Retinal pigment epithelial cell (primary cell): ENCODE measurements around the gene MRPS7.

Experiments
- DNase-seq: peaks from one replicate; pipeline ENCODE4 v3.0.0-alpha.2; 2010; ENCODE audit warnings: low read depth
- H3K4me3 ChIP-seq: 2 replicates; pipeline ENCODE4 v1.5.1; 2011; ENCODE audit warnings: mild to moderate bottlenecking, low read length, control low read depth, moderate library complexity
- CTCF ChIP-seq: conservative IDR thresholded peaks from 2 replicates; pipeline ENCODE4 v1.5.1; 2011; ENCODE audit warnings: low read depth, low read length, control low read depth, inconsistent platforms

MRPS7 gene

GRCh38 chr17:75239214-75239613 lies 22.5 kb upstream of the MRPS7 start:
- no peak overlapping the region for H3K4me3 ChIP-seq
- TF ChIP-seq CTCF, result no peak
- DNase-seq, result no peak

- TF ChIP-seq CTCF, result no peak
- H3K4me3 ChIP-seq, result no peak overlapping the region
- no peak for DNase-seq
Observed at GRCh38 chr17:75239778-75240393, 21.8 kb upstream of the MRPS7 start.

- no peak for DNase-seq
- TF ChIP-seq CTCF, result peak; percentile 90
Observed at GRCh38 chr17:75240394-75241142, 21.1 kb upstream of the MRPS7 start.

GRCh38 chr17:75241143-75241430 lies 20.6 kb upstream of the MRPS7 start:
- TF ChIP-seq CTCF, result no peak
- DNase-seq, result no peak
- H3K4me3 ChIP-seq, result no peak overlapping the region

More at GRCh38 chr17:75240394-75241142, 21.1 kb upstream of the MRPS7 start:
- no peak overlapping the region for H3K4me3 ChIP-seq

GRCh38 chr17:75241502-75241901 lies 20.2 kb upstream of the MRPS7 start:
- DNase-seq, result no peak
- no peak for TF ChIP-seq CTCF
- H3K4me3 ChIP-seq, result no peak overlapping the region

GRCh38 chr17:75241996-75242460 lies 19.7 kb upstream of the MRPS7 start:
- DNase-seq, result no peak
- H3K4me3 ChIP-seq, result no peak overlapping the region
- no peak for TF ChIP-seq CTCF

GRCh38 chr17:75242461-75243042 lies 19.1 kb upstream of the MRPS7 start:
- H3K4me3 ChIP-seq, result no peak overlapping the region
- TF ChIP-seq CTCF, result no peak
- no peak for DNase-seq
